ENCODE measurements around the gene OR10C1. TPM values are rescaled to one million over a fixed set of nuclear protein-coding genes. Genes with fewer than 3 reads are reported as not detected.

The OR10C1 gene
- total RNA-seq, 1 experiment from 2014 or later: not detected

DNA sequence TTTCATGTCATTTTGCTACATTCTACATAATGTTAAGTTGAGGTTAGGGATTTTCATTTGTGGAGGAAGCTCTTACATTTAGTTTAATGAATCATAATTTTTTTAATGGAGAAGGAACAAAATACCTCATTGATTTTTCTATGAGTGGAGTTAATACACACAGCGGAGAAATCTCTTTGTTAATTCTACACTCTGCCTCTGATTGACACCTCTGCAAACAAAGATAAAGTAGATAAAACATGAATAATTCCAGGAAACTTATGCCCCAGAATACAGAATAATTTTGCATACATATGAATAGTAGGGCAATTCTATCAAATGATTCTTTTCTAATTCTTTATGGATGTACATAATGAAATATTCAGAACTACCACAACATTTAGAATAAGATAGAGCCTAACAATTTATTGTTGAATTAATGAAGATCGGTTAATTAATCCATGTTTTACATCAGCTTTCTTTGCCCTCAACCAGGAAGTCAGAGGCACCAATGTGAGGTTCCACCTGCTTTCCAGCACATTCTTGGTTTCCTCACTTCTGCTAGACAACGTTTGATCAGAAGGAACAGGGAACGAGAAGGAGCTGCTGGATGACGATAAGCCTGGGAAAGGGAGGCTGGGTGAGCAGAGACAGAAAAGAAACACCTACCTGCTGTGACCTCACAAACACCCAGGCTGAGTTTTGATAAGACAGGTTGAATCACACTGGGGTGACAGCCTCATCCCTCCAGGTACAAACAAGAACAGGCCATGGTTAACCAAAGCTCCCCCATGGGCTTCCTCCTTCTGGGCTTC, 22.1 kb downstream of the OR10C1 start:
- Histone ChIP-seq H3K79me2 (ENCODE audit: insufficient read depth, low read length) (no peaks in the 10 kb centered on the region), H3K9me2 (ENCODE audit: insufficient read depth) (no peaks in the 10 kb centered on the region), H3K27ac (ENCODE audit: low read depth, low read length) (no peak overlapping the region), H3K4me3 (replicated peaks in 1 of 2; ENCODE audit: low read depth in 1 of 2, low read length in 2 of 2) (no peak overlapping the region), H3K36me3 (ENCODE audit: control insufficient read depth in 1 of 2, insufficient read depth in 2 of 2, low read length in 2 of 2) (no peaks in the 10 kb centered on the region), H4K20me1 (ENCODE audit: insufficient read depth) (no peaks in the 10 kb centered on the region), H3K9ac (ENCODE audit: low read length) (no peak overlapping the region), H3K4me2 (ENCODE audit: low read length) (no peak overlapping the region), H3K9me3 (ENCODE audit: control insufficient read depth in 1 of 2, insufficient read depth in 1 of 2, low read depth in 1 of 2, low read length in 2 of 2) (no peaks in the 10 kb centered on the region), H3K4me1 (ENCODE audit: control insufficient read depth in 1 of 2, insufficient read depth in 2 of 2, low read length in 2 of 2) (0 out of 4 replicates have a peak, but pooled peaks cover 0 to 3% of the 10 kb centered on the region in 2 experiments), H3K27me3 (ENCODE audit: insufficient read depth, low read length) (0 out of 2 replicates have a peak, but pooled peaks cover 6% of the 10 kb centered on the region), H2AFZ (ENCODE audit: low read depth, low read length, poor library complexity, severe bottlenecking) (no peak overlapping the region)
- RAD21 ChIA-PET (ENCODE audit: low non-redundant PET in 1 of 2, low total read pairs in 2 of 2, uncharacterized antibody in 2 of 2, unreplicated experiment in 2 of 2): no interaction called here
- POLR2A ChIA-PET: no interaction called here
- ATAC-seq: no peak
- no peak for TF ChIP-seq ELF1 (IDR thresholded peaks at IDR 0.05; ENCODE audit: borderline replicate concordance, low read depth)
- TF ChIP-seq SRF (IDR thresholded peaks at IDR 0.05; ENCODE audit: low read depth): no peak
- TF ChIP-seq ZFX (IDR thresholded peaks at IDR 0.05): no peak
- no peak for TF ChIP-seq POLR2AphosphoS5 (IDR thresholded peaks at IDR 0.05; ENCODE audit: low read depth, low read length)
- TF ChIP-seq, protein P1, sequence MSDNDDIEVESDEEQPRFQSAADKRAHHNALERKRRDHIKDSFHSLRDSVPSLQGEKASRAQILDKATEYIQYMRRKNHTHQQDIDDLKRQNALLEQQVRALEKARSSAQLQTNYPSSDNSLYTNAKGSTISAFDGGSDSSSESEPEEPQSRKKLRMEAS (IDR thresholded peaks at IDR 0.05): no peak
- TF ChIP-seq ZNF274 (IDR thresholded peaks at IDR 0.05; ENCODE audit: low read depth, low read length): no peak
- no peak for TF ChIP-seq EZH2 (IDR thresholded peaks at IDR 0.05)
- TF ChIP-seq SP1 (IDR thresholded peaks at IDR 0.05; ENCODE audit: low read depth): no peak
- TF ChIP-seq, protein P2, sequence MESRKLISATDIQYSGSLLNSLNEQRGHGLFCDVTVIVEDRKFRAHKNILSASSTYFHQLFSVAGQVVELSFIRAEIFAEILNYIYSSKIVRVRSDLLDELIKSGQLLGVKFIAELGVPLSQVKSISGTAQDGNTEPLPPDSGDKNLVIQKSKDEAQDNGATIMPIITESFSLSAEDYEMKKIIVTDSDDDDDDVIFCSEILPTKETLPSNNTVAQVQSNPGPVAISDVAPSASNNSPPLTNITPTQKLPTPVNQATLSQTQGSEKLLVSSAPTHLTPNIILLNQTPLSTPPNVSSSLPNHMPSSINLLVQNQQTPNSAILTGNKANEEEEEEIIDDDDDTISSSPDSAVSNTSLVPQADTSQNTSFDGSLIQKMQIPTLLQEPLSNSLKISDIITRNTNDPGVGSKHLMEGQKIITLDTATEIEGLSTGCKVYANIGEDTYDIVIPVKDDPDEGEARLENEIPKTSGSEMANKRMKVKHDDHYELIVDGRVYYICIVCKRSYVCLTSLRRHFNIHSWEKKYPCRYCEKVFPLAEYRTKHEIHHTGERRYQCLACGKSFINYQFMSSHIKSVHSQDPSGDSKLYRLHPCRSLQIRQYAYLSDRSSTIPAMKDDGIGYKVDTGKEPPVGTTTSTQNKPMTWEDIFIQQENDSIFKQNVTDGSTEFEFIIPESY (IDR thresholded peaks at IDR 0.05; ENCODE audit: extremely low read depth, insufficient replicate concordance, low read length): no peak
- TF ChIP-seq, protein P3, sequence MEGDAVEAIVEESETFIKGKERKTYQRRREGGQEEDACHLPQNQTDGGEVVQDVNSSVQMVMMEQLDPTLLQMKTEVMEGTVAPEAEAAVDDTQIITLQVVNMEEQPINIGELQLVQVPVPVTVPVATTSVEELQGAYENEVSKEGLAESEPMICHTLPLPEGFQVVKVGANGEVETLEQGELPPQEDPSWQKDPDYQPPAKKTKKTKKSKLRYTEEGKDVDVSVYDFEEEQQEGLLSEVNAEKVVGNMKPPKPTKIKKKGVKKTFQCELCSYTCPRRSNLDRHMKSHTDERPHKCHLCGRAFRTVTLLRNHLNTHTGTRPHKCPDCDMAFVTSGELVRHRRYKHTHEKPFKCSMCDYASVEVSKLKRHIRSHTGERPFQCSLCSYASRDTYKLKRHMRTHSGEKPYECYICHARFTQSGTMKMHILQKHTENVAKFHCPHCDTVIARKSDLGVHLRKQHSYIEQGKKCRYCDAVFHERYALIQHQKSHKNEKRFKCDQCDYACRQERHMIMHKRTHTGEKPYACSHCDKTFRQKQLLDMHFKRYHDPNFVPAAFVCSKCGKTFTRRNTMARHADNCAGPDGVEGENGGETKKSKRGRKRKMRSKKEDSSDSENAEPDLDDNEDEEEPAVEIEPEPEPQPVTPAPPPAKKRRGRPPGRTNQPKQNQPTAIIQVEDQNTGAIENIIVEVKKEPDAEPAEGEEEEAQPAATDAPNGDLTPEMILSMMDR (IDR thresholded peaks at IDR 0.05 in 2 of 3, conservative IDR thresholded peaks at IDR 0.05 in 1 of 3; ENCODE audit: borderline replicate concordance in 1 of 3, insufficient read depth in 1 of 3, low read depth in 2 of 3, low read length in 2 of 3): no peak
- TF ChIP-seq, protein P4, sequence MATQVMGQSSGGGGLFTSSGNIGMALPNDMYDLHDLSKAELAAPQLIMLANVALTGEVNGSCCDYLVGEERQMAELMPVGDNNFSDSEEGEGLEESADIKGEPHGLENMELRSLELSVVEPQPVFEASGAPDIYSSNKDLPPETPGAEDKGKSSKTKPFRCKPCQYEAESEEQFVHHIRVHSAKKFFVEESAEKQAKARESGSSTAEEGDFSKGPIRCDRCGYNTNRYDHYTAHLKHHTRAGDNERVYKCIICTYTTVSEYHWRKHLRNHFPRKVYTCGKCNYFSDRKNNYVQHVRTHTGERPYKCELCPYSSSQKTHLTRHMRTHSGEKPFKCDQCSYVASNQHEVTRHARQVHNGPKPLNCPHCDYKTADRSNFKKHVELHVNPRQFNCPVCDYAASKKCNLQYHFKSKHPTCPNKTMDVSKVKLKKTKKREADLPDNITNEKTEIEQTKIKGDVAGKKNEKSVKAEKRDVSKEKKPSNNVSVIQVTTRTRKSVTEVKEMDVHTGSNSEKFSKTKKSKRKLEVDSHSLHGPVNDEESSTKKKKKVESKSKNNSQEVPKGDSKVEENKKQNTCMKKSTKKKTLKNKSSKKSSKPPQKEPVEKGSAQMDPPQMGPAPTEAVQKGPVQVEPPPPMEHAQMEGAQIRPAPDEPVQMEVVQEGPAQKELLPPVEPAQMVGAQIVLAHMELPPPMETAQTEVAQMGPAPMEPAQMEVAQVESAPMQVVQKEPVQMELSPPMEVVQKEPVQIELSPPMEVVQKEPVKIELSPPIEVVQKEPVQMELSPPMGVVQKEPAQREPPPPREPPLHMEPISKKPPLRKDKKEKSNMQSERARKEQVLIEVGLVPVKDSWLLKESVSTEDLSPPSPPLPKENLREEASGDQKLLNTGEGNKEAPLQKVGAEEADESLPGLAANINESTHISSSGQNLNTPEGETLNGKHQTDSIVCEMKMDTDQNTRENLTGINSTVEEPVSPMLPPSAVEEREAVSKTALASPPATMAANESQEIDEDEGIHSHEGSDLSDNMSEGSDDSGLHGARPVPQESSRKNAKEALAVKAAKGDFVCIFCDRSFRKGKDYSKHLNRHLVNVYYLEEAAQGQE (IDR thresholded peaks at IDR 0.05; ENCODE audit: low read depth): no peak
- TF ChIP-seq TCF7L2 (IDR thresholded peaks at IDR 0.05; ENCODE audit: borderline replicate concordance, extremely low read depth, insufficient read depth, insufficient read length): no peak
- TF ChIP-seq FOSL1 (IDR thresholded peaks at IDR 0.05; ENCODE audit: low read depth): no peak
- no peak for TF ChIP-seq EZH2phosphoT487 (IDR thresholded peaks at IDR 0.05; ENCODE audit: borderline replicate concordance)
- TF ChIP-seq JUND (IDR thresholded peaks at IDR 0.05): no peak
- no peak for TF ChIP-seq EGR1 (IDR thresholded peaks at IDR 0.05; ENCODE audit: low read depth)
- TF ChIP-seq POLR2A (IDR thresholded peaks at IDR 0.05; ENCODE audit: borderline replicate concordance, extremely low read depth, insufficient read depth, insufficient read length): no peak
- TF ChIP-seq YY1 (IDR thresholded peaks at IDR 0.05; ENCODE audit: extremely low read depth, insufficient replicate concordance, low read depth, low read length): no peak
- TF ChIP-seq, protein P5, sequence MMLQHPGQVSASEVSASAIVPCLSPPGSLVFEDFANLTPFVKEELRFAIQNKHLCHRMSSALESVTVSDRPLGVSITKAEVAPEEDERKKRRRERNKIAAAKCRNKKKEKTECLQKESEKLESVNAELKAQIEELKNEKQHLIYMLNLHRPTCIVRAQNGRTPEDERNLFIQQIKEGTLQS (IDR thresholded peaks at IDR 0.05): no peak
- DNase-seq (ENCODE audit: low read depth, low spot score): no peak
- intact Hi-C loops (cut with micrococcal nuclease): no loop called here
- CTCF ChIA-PET: no interaction called here
- no TSS peak for BruUV-seq (replicated peaks)
